ENCODE measurements around the gene GDAP1L1. TPM values are rescaled to one million over a fixed set of nuclear protein-coding genes. Genes with fewer than 3 reads are reported as not detected.

The GDAP1L1 gene
- total RNA-seq, 2 donors from 2014 or later = 1.2 TPM; not detected in 1

- peaks cover 0 to 46% of the 10 kb centered on the region in 2 donors for H3K4me1 ChIP-seq
These were observed 62.9 kb downstream of the GDAP1L1 start for GRCh38 chr20:44309763-44310663.

GRCh38 chr20:44310664-44311639 lies 63.8 kb downstream of the GDAP1L1 start, which contains the start of gene FITM2:
FITM2 (minus strand) TSS chr20:44311202; CDS start chr20:44311148, 54 bp downstream.
- Histone ChIP-seq H3K36me3 (peaks cover 6% of the 10 kb centered on the region), H3K27ac (peak within 1 kb of the TSS; percentile 86 to 88), H3K4me1 (peaks cover 0 to 43% of the 10 kb centered on the region in 2 donors), H3K4me3 (peak within 1 kb of the TSS; percentile 86 to 93), H3K27me3 (no peaks in the 10 kb centered on the region), H3K9me3 (no peaks in the 10 kb centered on the region)
- peak; percentile 90 to 98 for TF ChIP-seq CTCF (IDR thresholded peaks at IDR 0.05)
- DNase-seq (ENCODE audit: low spot score) = peak; percentile 98

More at GRCh38 chr20:44309763-44310663, 62.9 kb downstream of the GDAP1L1 start:
- H3K27ac ChIP-seq = peak overlapping the region; percentile 86 to 88
- H3K4me3 ChIP-seq = peak overlapping the region; percentile 86 to 93
- no peaks in the 10 kb centered on the region for H3K27me3 ChIP-seq
- TF ChIP-seq CTCF (IDR thresholded peaks at IDR 0.05) = no peak
- H3K36me3 ChIP-seq = peaks cover 6% of the 10 kb centered on the region
- no peaks in the 10 kb centered on the region for H3K9me3 ChIP-seq
- DNase-seq (ENCODE audit: low spot score) = peak; percentile 68

- peaks cover 0 to 11% of the 10 kb centered on the region in 2 donors for H3K4me1 ChIP-seq
- H3K4me3 ChIP-seq = no peak overlapping the region
- no peaks in the 10 kb centered on the region for H3K9me3 ChIP-seq
- H3K27ac ChIP-seq = no peak overlapping the region
- DNase-seq (ENCODE audit: low spot score) = no peak
- no peak for TF ChIP-seq CTCF (IDR thresholded peaks at IDR 0.05)
- no peaks in the 10 kb centered on the region for H3K36me3 ChIP-seq
- no peaks in the 10 kb centered on the region for H3K27me3 ChIP-seq
These were observed 67.8 kb downstream of the GDAP1L1 start for GRCh38 chr20:44314870-44315269.

GRCh38 chr20:44319839-44320422 lies 72.8 kb downstream of the GDAP1L1 start:
- H3K9me3 ChIP-seq = no peaks in the 10 kb centered on the region
- no peaks in the 10 kb centered on the region for H3K27me3 ChIP-seq
- TF ChIP-seq CTCF (IDR thresholded peaks at IDR 0.05) = no peak
- H3K4me1 ChIP-seq = no peaks in the 10 kb centered on the region
- DNase-seq (ENCODE audit: low spot score) = no peak
- no peak overlapping the region for H3K27ac ChIP-seq
- H3K36me3 ChIP-seq = no peaks in the 10 kb centered on the region
- no peak overlapping the region for H3K4me3 ChIP-seq

GRCh38 chr20:44324343-44324742 lies 77.2 kb downstream of the GDAP1L1 start:
- Histone ChIP-seq H3K27me3 (no peaks in the 10 kb centered on the region), H3K36me3 (no peaks in the 10 kb centered on the region), H3K27ac (no peak overlapping the region), H3K4me1 (peaks cover 0 to 8% of the 10 kb centered on the region in 2 donors), H3K9me3 (no peaks in the 10 kb centered on the region), H3K4me3 (no peak overlapping the region)
- DNase-seq (ENCODE audit: low spot score) = no peak
- no peak for TF ChIP-seq CTCF (IDR thresholded peaks at IDR 0.05)

All from right atrium auricular region (tissue), 2 donors.